Activated T-cell treated with anti-CD3 and anti-CD28 coated beads, Interleukin-2, amount 50 U/mL, for 72 hours (primary cell): ENCODE measurements around the gene HOXD13. TPM values are rescaled to one million over a fixed set of nuclear protein-coding genes. Genes with fewer than 3 reads are reported as not detected.
A peak's percentile ranks its signal among the peaks of the same experiment; 100 is the strongest.

Source experiments
- ATAC-seq, 2 donors: fragments of 150-1000 bp; cut with Tn5 transposase; replicated peaks in 1 of 2; 2 replicates each; pipeline ENCODE4 v1.10.0; 2021; ENCODE audit warnings: moderate library complexity in 2 of 2, mild to moderate bottlenecking in 1 of 2
- DNase-seq, 2 donors: peaks; one replicate each; pipeline ENCODE4 v3.0.0; 2021 to 2022; ENCODE audit warnings: mixed read lengths in 1 of 2
- H3K27ac Mint-ChIP-seq: one replicate; pipeline ENCODE4 v1.8.0; 2022; ENCODE audit warnings: mild to moderate bottlenecking, moderate library complexity, mixed read lengths
- H3K27me3 Mint-ChIP-seq: one replicate; pipeline ENCODE4 v1.8.0; 2022; ENCODE audit warnings: low read depth, mixed read lengths
- H3K36me3 Mint-ChIP-seq, 2 donors: one replicate each; pipeline ENCODE4 v1.8.0; 2022; ENCODE audit warnings: mixed read lengths in 2 of 2, mild to moderate bottlenecking in 1 of 2; ENCODE audit not compliant: insufficient read depth in 2 of 2
- H3K4me1 Mint-ChIP-seq: one replicate; pipeline ENCODE4 v1.8.0; 2022; ENCODE audit warnings: low read depth, mixed read lengths
- H3K4me3 Mint-ChIP-seq, 2 donors: one replicate each; pipeline ENCODE4 v1.8.0; 2022; ENCODE audit warnings: mild to moderate bottlenecking in 2 of 2, mixed read lengths in 2 of 2, moderate library complexity in 2 of 2
- H3K9me3 Mint-ChIP-seq, 2 donors: one replicate each; pipeline ENCODE4 v1.8.0; 2022; ENCODE audit warnings: mixed read lengths in 2 of 2
- total RNA-seq, 2 donors: library from RNA; stranded (reverse); gene quantifications; one replicate each; pipeline ENCODE4 v1.2.3, GENCODE V29; 2022

The HOXD13 gene
- total RNA-seq, 2 donors from 2014 or later: not detected

DNA sequence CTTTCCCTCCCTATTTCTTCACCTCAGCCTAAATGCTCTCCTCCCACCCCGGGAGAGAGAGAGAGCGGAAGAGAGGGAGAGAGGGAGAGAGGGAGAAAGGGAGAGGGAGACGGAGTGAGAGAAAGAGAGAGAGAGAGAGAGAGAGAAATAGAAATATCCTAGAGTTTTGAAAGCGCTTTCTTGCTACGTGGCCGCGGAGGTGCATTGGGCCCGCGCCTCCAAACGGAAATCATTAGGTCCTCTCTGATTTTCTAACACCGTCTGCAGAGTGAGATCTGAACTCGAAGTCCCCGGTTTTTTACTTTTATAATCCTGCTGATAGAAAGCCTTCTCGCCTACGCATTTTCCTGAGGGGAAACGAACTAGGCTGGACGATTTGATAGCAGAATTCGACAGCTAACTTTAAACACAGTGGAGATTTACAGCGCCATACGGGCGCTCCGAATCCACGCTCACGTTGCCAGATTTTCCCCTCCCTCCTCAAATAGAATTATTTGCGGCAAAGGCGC, 7.9 kb upstream of the HOXD13 start:
- Mint-ChIP-seq H3K4me3 (no peak overlapping the region), H3K36me3 (peaks cover 8 to 9% of the 10 kb centered on the region in 2 donors), H3K9me3 (peaks cover 0 to 2% of the 10 kb centered on the region in 2 donors), H3K4me1 (peaks cover 20% of the 10 kb centered on the region), H3K27me3 (peaks cover 76% of the 10 kb centered on the region), H3K27ac (peak overlapping the region; percentile 81)
- ATAC-seq (no peak), DNase-seq (no peak)

DNA sequence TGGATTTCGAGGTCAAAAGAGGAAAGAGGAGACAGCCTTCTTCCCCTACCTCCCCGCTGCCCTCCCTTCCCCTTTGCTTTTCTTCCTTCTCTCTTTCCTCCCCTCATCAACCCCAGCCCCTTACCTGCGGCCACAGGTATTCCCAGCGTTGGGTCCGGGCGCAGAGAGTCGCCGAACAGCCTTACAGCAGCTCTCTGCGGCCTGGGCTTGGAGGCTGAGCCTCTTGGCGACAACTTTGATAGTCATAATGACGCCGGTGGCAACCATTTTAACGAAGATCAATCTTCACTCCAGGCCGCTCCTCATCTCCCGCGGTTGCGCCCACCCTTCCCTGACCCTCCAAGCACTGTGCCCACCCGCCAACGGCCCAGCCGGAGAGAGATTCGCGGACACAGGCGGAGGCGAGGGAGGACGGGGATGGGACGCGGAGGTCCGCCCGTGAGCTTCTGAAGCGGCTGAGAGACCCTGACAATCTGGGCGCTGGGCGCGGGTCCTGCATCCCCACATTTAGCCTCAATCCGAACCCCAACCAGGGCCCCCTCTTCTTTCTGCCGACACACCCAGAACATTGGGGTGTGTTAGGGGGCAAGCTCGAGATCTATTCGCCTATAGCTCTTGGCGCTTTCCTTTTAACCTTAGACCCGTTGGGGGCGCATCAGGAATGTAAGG, 7.3 kb upstream of the HOXD13 start:
- peaks cover 80% of the 10 kb centered on the region for H3K27me3 Mint-ChIP-seq
- ATAC-seq (no peak), DNase-seq (no peak)
- peaks cover 19% of the 10 kb centered on the region for H3K4me1 Mint-ChIP-seq
- H3K27ac Mint-ChIP-seq: peak overlapping the region; percentile 72
- H3K36me3 Mint-ChIP-seq: peaks cover 8 to 9% of the 10 kb centered on the region in 2 donors
- H3K4me3 Mint-ChIP-seq: peak overlapping the region in 1 of 2 donors; percentile 47
- peaks cover 0 to 2% of the 10 kb centered on the region in 2 donors for H3K9me3 Mint-ChIP-seq

DNA sequence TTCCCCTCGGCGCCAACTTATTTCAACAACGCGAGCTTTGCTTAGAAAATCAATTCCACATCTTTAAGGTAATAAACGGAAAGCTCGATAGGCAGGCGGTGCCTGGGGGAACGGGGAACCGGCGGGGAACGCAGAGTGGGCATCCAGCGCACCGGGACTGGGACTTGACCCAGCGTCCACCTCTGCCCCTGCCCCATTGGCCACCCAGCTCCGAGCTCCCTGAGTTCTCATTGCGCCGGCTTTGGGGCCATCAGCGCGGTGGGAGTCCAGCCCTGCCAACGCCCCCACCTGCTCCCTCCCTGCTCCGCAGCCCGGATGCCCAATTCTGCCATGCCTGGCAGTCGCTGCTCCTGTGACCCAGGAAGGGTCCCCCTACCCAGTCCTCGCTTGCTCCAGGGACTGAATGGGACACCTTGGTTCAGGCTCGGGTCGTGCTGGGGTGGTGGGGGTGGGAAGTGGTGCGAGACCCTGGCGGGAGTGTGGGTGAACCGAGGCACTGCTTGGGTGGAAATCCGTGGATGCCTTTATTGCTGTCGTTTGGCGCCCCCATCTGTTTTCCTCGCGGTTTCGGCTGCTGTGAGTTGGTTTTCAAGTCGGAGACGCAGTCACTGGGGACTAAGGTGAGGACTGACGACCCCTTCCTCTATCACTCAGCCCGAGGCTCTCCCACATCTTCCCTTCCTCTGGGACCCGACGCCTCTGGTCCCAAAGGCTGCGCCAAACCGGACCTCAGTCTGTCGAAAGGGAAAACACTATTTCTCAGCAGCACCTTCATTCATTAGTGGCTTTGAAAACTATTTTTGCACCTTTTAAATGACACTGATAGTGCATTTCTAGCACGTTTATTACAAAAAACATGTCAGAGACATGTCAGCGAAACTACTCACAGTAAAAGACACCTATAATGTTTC, 6.4 kb upstream of the HOXD13 start:
- peaks cover 19% of the 10 kb centered on the region for H3K4me1 Mint-ChIP-seq
- DNase-seq (no peak), ATAC-seq (no peak)
- H3K27me3 Mint-ChIP-seq: peaks cover 85% of the 10 kb centered on the region
- peaks cover 0 to 2% of the 10 kb centered on the region in 2 donors for H3K9me3 Mint-ChIP-seq
- H3K4me3 Mint-ChIP-seq: no peak overlapping the region
- H3K36me3 Mint-ChIP-seq: peaks cover 8 to 9% of the 10 kb centered on the region in 2 donors
- peak overlapping the region; percentile 72 for H3K27ac Mint-ChIP-seq

DNA sequence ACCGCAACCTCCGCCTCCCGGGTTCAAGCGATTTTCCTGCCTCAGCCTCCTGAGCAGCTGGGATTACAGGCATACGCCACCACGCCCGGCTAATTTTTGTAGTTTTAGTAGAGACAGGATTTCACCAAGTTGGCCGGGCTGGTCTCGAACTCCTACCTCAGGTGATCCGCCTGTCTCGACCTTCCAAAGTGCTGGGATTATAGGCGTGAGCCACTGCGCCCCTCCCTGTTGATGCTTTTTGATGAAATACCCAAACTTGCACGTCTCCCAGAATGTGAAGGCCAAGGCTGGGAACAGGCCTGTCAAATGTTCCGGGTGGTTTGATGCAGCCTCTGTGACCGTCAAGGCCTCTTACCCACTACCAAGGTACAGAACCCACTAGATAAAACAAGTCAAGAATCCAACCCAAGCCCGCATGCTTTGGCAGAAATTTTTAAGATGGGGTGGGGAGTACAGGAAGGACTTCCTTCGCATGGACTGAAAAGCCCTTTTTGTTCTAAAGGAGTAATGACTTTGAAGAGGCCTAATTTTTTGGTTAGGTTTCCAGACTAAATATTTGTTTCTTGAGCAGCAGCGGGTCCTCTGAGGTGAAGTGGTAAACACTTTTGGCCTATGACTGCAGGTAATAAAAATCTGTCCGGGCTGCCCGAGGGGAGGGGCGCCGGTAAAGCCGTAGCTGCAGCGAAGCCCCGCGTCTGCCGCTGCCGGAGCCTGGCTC, 5.0 kb upstream of the HOXD13 start:
- no peak for DNase-seq
- H3K9me3 Mint-ChIP-seq: peaks cover 0 to 2% of the 10 kb centered on the region in 2 donors
- peak overlapping the region; percentile 69 to 74 for H3K4me3 Mint-ChIP-seq
- peaks cover 86% of the 10 kb centered on the region for H3K27me3 Mint-ChIP-seq
- ATAC-seq: no peak
- peaks cover 28% of the 10 kb centered on the region for H3K4me1 Mint-ChIP-seq
- peaks cover 7 to 10% of the 10 kb centered on the region in 2 donors for H3K36me3 Mint-ChIP-seq
- no peak overlapping the region for H3K27ac Mint-ChIP-seq

DNA sequence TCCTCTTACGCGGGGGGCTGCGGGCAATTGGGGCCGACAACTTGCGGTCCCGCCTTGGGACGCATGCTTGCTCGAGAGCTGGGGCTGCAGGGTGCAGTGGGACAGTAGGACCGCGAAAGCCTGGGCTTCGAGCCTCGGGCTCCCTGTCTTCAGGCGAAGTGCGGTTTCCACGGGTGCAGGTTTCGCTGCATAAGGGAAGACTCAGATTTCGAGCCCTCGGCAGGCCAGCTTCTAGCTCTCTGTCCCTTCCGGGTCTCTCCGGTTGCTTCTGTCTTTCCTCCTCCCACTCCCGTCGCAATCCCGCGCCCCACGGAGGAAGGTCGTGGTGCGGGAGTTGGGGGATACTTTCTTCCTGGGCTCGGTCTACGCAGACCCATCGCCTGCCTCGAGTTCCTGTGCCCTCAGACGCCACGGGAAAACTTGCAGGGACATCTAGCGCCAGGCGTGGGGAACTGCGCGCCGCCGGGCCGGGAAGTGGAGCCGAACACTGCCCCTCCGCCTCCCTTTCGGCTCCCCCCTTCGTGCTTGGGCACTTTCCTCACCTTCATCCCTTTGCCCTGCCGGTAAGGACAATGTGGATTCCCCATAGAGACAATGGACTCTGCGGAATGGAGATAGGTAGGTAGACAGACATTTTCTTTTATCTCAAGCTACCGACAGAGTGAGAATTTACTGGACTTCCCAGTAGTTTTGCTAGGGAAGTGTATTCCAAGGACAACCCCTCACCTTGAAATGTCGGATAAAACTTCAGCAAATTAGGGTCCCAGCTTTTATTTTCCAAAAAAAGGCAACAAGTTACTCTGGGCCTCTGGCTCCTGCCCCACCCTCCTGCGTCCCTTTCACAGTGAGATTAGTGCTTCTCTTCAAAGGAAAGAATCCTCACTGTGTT, 4.2 kb upstream of the HOXD13 start:
- ATAC-seq: no peak
- peaks cover 25% of the 10 kb centered on the region for H3K4me1 Mint-ChIP-seq
- peak overlapping the region; percentile 69 to 74 for H3K4me3 Mint-ChIP-seq
- peaks cover 0 to 2% of the 10 kb centered on the region in 2 donors for H3K9me3 Mint-ChIP-seq
- no peak overlapping the region for H3K27ac Mint-ChIP-seq
- no peak for DNase-seq
- peaks cover 80% of the 10 kb centered on the region for H3K27me3 Mint-ChIP-seq
- H3K36me3 Mint-ChIP-seq: peaks cover 6 to 10% of the 10 kb centered on the region in 2 donors

DNA sequence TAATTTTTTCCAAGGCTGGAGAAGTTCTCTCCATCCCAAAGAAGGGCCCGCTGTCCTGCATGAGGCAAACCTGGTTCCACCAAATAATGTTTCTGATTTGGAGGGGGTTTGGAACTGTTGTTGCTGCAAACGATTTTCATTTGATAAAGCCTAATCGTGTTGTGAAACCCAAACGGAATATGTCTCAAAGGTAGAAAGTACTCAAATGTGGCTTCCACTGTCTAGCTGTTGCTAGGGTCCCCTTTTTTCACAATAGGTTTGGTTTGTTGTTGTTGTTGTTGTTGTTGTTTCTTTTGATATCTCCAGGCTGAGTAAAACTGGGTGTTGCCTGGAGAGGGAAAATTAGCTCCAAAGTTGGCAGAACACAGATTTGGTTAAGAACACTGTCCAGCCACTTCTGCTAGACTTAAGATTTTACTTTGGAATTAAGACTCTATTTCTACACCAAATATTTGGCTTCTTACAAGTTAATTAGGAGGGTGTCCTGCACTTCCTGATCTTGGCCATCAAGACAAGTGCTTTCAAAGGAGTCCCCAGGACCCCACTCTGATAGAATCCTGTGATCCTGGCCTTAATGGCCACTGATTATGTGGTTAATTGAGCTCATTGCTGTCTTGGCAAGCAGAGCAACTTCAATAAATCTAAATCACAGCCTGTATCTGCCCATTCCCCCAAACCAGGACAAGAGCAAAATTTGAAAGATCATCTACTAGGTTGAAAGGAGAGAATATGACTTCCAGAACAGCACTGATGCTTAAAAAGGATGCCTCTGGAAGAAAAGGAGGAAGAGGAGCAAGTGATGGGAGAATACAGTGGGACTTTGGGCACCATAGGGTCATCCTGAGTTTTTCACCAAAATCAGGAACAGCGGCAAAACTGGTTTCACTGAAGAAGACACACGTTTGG, 3.3 kb upstream of the HOXD13 start:
- Mint-ChIP-seq H3K4me1 (peaks cover 34% of the 10 kb centered on the region), H3K9me3 (peaks cover 0 to 2% of the 10 kb centered on the region in 2 donors), H3K36me3 (peaks cover 6% of the 10 kb centered on the region in 2 donors), H3K27me3 (peaks cover 80% of the 10 kb centered on the region), H3K4me3 (no peak overlapping the region), H3K27ac (peak overlapping the region; percentile 75)
- ATAC-seq (no peak), DNase-seq (no peak)

DNA sequence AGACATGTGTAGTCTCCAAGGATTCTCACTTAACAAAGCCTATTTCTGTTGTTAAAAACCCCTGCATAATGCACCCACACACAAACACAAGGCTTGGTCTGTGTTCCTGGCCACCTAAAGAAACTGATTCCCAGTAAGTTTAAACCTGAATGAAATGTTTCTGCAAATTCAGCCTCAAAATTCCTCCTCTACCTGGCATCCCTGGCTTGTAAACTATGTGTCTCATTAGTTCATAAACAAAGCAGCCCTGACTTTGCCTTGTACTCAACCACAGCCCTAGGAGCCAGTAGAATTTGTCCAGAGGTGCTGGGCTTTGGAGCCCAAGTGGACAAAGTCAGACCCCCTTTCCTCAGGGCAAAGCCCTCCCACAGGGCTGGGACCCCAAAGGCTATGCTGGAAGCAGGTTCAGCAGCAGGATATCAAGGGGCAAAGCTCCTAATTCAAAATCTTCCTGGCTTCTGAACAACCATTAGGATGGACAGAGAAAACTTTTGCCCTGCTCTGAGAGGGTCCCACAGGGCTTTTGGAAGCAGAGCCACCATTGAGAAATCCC, 2.6 kb upstream of the HOXD13 start:
- no peak for DNase-seq
- H3K27me3 Mint-ChIP-seq: peaks cover 80% of the 10 kb centered on the region
- peaks cover 33% of the 10 kb centered on the region for H3K4me1 Mint-ChIP-seq
- H3K4me3 Mint-ChIP-seq: no peak overlapping the region
- H3K36me3 Mint-ChIP-seq: peaks cover 4% of the 10 kb centered on the region in 2 donors
- no peak overlapping the region for H3K27ac Mint-ChIP-seq
- peaks cover 0 to 2% of the 10 kb centered on the region in 2 donors for H3K9me3 Mint-ChIP-seq
- no peak for ATAC-seq

DNA sequence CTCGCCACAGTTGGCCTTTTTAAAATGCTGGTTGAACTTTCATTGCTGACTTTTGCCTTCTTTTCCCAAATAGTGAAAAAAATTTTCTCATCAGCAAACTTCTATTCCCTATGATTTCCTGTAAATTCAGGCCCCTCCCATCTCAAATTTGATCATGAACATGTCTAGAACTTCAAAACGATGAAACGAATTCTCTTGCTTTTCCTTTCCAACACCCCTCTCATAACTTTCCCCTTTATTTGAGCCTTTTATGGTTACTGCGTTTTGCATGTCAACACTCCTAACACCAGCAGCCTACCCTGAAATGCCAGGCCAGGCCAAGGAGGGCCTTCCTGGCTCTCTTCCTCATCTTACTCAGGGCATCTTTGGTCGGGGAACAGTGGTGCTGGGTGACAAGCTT, 1.7 kb upstream of the HOXD13 start:
- peaks cover 26% of the 10 kb centered on the region for H3K4me1 Mint-ChIP-seq
- DNase-seq: no peak
- H3K4me3 Mint-ChIP-seq: no peak overlapping the region

DNA sequence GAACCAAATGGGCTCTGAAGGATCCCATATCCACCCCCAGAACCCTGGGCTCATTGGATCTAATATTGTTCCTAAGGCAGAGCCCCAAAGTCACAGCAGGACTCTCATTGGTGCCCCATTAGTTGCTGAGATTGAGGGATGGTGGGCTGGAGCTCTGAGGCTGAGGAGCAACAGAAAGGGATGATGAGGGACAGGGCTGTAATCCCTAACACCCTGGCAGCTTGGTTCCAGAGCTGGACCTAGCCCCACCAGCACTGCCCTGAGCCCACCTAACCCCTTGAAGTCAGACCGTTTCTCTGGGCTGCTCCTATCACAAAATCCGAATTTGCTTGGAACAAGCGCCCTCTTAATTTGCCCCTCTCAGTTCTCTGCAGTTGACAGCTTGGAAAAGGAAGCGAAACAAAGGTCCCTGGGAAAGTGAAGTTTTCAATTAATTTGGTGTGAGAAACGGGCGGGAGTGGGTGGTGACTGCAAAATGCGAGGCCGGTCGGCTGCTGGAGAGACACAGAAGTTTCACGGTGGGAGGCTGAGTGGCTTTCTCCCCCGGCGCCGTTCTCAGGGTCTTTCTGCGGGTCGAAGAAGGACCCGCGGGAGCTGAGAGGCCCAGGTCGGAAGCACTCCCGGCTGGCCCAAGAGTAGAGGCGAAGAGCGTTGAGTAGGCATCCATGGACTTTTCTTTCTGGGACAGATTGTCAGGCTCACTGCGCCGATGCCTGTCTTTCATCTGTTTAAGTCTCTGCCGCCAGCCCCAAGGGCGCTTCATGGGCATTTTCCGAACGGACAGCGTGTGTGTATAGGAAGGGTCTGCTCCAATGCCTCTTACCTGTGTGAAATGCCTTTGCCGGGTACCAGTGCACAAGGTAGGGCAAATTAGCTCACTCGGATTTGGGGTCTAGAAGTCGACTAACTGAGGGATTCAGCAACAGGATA, 927 bp upstream of the HOXD13 start:
- ATAC-seq (no peak), DNase-seq (no peak)
- H3K9me3 Mint-ChIP-seq: peaks cover 0 to 2% of the 10 kb centered on the region in 2 donors
- H3K4me1 Mint-ChIP-seq: peaks cover 29% of the 10 kb centered on the region
- H3K27me3 Mint-ChIP-seq: peaks cover 88% of the 10 kb centered on the region
- H3K27ac Mint-ChIP-seq: peak overlapping the region; percentile 84
- H3K4me3 Mint-ChIP-seq: peak overlapping the region; percentile 56 to 80
- H3K36me3 Mint-ChIP-seq: peaks cover 4% of the 10 kb centered on the region in 2 donors

More for the DNA sequence above, 1.7 kb upstream of the HOXD13 start:
- Mint-ChIP-seq H3K9me3 (peaks cover 0 to 2% of the 10 kb centered on the region in 2 donors), H3K27me3 (peaks cover 85% of the 10 kb centered on the region), H3K27ac (no peak overlapping the region), H3K36me3 (peaks cover 4% of the 10 kb centered on the region in 2 donors)
- no peak for ATAC-seq

DNA sequence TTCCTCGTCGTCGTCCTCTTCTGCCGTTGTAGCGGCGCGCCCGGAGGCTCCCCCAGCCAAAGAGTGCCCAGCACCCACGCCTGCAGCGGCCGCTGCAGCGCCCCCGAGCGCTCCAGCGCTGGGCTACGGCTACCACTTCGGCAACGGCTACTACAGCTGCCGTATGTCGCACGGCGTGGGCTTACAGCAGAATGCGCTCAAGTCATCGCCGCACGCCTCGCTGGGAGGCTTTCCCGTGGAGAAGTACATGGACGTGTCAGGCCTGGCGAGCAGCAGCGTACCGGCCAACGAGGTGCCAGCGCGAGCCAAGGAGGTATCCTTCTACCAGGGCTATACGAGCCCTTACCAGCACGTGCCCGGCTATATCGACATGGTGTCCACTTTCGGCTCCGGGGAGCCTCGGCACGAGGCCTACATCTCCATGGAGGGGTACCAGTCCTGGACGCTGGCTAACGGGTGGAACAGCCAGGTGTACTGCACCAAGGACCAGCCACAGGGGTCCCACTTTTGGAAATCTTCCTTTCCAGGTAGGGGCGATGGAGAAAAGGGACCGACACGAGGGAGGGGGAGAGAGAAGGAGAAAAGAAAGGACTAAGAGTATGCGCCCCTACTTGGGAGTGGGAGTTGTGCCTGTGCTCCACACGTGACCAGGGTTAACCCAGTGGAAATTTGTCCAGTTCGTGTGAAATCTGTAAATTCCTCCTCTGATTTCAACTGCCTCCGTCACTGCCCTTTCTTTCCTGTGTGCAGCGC, 800 bp downstream of the HOXD13 start:
- Mint-ChIP-seq H3K36me3 (peaks cover 0 to 4% of the 10 kb centered on the region in 2 donors), H3K4me3 (peak overlapping the region; percentile 69 to 73), H3K27me3 (peaks cover 87% of the 10 kb centered on the region), H3K27ac (peak overlapping the region; percentile 64), H3K4me1 (peaks cover 39% of the 10 kb centered on the region), H3K9me3 (no peaks in the 10 kb centered on the region)
- ATAC-seq (peak; percentile 8 to 26), DNase-seq (no peak)
